Thyroid gland (tissue), 4 donors: Measurements from ENCODE around the gene TMEM107.

Source experiments
- POLR2A ChIP-seq, 2 donors: fragments of 450-650 bp; IDR thresholded peaks; one replicate each; pipeline ENCODE4 v1.6.1; 2017; ENCODE audit warnings: antibody characterized with exemption in 2 of 2, mild to moderate bottlenecking in 2 of 2, moderate library complexity in 1 of 2
- TF ChIP-seq, protein P1 (sequence below), 6 experiments: fragments of 200-600 bp in 3 of 6; fragments of 450-650 bp in 3 of 6; sonication (generic) in 3 of 6; IDR thresholded peaks; one replicate each; pipeline ENCODE4 v1.5.1; 2016 to 2019; ENCODE audit warnings: antibody characterized with exemption in 6 of 6, mild to moderate bottlenecking in 2 of 6, inconsistent platforms in 1 of 6, moderate library complexity in 1 of 6

DNA sequence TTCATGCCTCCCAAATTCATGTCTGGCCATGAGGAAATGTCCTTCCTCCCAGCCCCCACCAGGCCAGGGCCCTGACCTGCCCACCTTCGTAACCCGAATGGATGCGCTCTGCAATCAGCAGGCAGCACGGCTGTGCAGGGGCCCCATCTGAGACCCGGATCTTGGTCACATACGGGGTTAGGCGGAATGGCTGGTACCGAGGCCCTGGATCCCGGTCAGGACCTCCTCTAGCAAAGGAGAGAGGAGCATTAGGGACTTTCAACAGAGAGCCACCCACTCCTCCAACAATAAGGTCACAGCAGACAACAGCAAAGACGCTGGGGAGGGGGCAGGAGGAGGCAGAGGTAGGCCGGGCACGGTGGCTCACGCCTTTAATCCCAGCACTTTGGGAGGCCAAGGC is 27.6 kb downstream of the TMEM107 start:
- TF ChIP-seq, protein P1, sequence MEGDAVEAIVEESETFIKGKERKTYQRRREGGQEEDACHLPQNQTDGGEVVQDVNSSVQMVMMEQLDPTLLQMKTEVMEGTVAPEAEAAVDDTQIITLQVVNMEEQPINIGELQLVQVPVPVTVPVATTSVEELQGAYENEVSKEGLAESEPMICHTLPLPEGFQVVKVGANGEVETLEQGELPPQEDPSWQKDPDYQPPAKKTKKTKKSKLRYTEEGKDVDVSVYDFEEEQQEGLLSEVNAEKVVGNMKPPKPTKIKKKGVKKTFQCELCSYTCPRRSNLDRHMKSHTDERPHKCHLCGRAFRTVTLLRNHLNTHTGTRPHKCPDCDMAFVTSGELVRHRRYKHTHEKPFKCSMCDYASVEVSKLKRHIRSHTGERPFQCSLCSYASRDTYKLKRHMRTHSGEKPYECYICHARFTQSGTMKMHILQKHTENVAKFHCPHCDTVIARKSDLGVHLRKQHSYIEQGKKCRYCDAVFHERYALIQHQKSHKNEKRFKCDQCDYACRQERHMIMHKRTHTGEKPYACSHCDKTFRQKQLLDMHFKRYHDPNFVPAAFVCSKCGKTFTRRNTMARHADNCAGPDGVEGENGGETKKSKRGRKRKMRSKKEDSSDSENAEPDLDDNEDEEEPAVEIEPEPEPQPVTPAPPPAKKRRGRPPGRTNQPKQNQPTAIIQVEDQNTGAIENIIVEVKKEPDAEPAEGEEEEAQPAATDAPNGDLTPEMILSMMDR (IDR thresholded peaks at IDR 0.05), result no peak
- no peak for TF ChIP-seq POLR2A (IDR thresholded peaks at IDR 0.05)
